Hepatocyte (in vitro differentiated cells): ENCODE measurements around the gene AMFR. TPM values are rescaled to one million over a fixed set of nuclear protein-coding genes. Genes with fewer than 3 reads are reported as not detected.

Experiments used
- DNase-seq: peaks from one replicate; pipeline ENCODE4 v3.0.0-alpha.2; 2016; ENCODE audit warnings: low spot score
- H2AFZ ChIP-seq: fragments of 200-600 bp; sonication (generic); 2 replicates; pipeline ENCODE4 v1.6.0; 2016; ENCODE audit warnings: antibody characterized with exemption, mild to moderate bottlenecking
- H3K27ac ChIP-seq: fragments of 200-600 bp; sonication (generic); 2 replicates; pipeline ENCODE4 v1.5.1; 2016; ENCODE audit warnings: mild to moderate bottlenecking
- H3K27me3 ChIP-seq: fragments of 200-600 bp; sonication (generic); 2 replicates; pipeline ENCODE4 v1.6.1; 2016
- H3K36me3 ChIP-seq: fragments of 200-600 bp; sonication (generic); replicated peaks from 2 replicates; pipeline ENCODE4 v1.5.1; 2016; ENCODE audit warnings: low read depth; ENCODE audit not compliant: insufficient read depth
- H3K4me1 ChIP-seq: fragments of 200-600 bp; sonication (generic); 2 replicates; pipeline ENCODE4 v1.5.1; 2016; ENCODE audit warnings: mild to moderate bottlenecking, moderate library complexity; ENCODE audit not compliant: insufficient read depth
- H3K4me2 ChIP-seq: fragments of 200-600 bp; sonication (generic); 2 replicates; pipeline ENCODE4 v1.6.0; 2016
- H3K4me3 ChIP-seq: fragments of 200-600 bp; sonication (generic); 2 replicates; pipeline ENCODE4 v1.5.1; 2016; ENCODE audit warnings: mild to moderate bottlenecking
- H3K79me2 ChIP-seq: fragments of 200-600 bp; sonication (generic); 2 replicates; pipeline ENCODE4 v1.6.0; 2017; ENCODE audit warnings: mild to moderate bottlenecking
- H3K9me2 ChIP-seq: fragments of 200-600 bp; sonication (generic); replicated peaks from 2 replicates; pipeline ENCODE4 v1.6.0; 2017; ENCODE audit warnings: mild to moderate bottlenecking; ENCODE audit not compliant: insufficient read depth
- H3K9me3 ChIP-seq: fragments of 200-600 bp; sonication (generic); 2 replicates; pipeline ENCODE4 v1.5.1; 2016; ENCODE audit warnings: low read depth, mild to moderate bottlenecking
- H4K20me1 ChIP-seq: fragments of 200-600 bp; sonication (generic); 2 replicates; pipeline ENCODE4 v1.6.0; 2016; ENCODE audit warnings: mild to moderate bottlenecking; ENCODE audit not compliant: insufficient read depth, poor library complexity, severe bottlenecking
- CTCF ChIP-seq: fragments of 200-600 bp; sonication (generic); IDR thresholded peaks from 2 replicates; pipeline ENCODE4 v1.5.1; 2016; ENCODE audit warnings: antibody characterized with exemption, mild to moderate bottlenecking; ENCODE audit not compliant: poor library complexity
- EZH2 ChIP-seq: fragments of 200-600 bp; sonication (generic); IDR thresholded peaks from 2 replicates; pipeline ENCODE4 v1.6.1; 2016; ENCODE audit warnings: antibody characterized with exemption, mild to moderate bottlenecking, borderline replicate concordance
- EZH2phosphoT487 ChIP-seq: fragments of 200-600 bp; sonication (generic); IDR thresholded peaks from one replicate; pipeline ENCODE4 v1.6.1; 2018; ENCODE audit warnings: antibody characterized with exemption, mild to moderate bottlenecking, low read depth, moderate library complexity; ENCODE audit not compliant: unreplicated experiment, severe bottlenecking
- WGBS: methylation state at CpG from one replicate; pipeline ENCODE4 v1.1.6; 2016; ENCODE audit warnings: low lambda C conversion rate; ENCODE audit errors: missing lambda C conversion rate; 5-methylcytosine and 5-hydroxymethylcytosine counted together
- polyA plus RNA-seq: library from polyadenylated mRNA; unstranded; fragments of >200 nt; fragmentation: Nextera tagmentation; extraction: Ambion mirVana; gene quantifications from 2 replicates; pipeline ENCODE4 v1.2.1, GENCODE V29; 2016
- total RNA-seq: library from RNA; depleted of rRNA; stranded (reverse); fragments of >200 nt; gene quantifications from 2 replicates; pipeline ENCODE4 v1.2.3, GENCODE V29; 2014

AMFR gene
- total and polyA plus RNA-seq, 2 experiments from 2014 or later, result 67.2 to 135 TPM

- Histone ChIP-seq H3K27me3 (no peaks in the 10 kb centered on the region), H3K4me3 (peak overlapping the region; percentile 27), H2AFZ (peak overlapping the region; percentile 58), H3K27ac (peak overlapping the region; percentile 84), H3K4me1 (peaks cover 26% of the 10 kb centered on the region), H3K36me3 (no peaks in the 10 kb centered on the region), H3K79me2 (peaks cover 66% of the 10 kb centered on the region), H3K4me2 (peak overlapping the region; percentile 89), H3K9me3 (no peaks in the 10 kb centered on the region), H3K9me2 (no peaks in the 10 kb centered on the region), H4K20me1 (peaks cover 17% of the 10 kb centered on the region)
- peak; percentile 68 for DNase-seq
- 9% methylated on average over 31 of the region's 31 CpGs for WGBS
- no peak for TF ChIP-seq CTCF
- no peak for TF ChIP-seq EZH2
Observed at GRCh38 chr16:56451753-56452689, 26.7 kb upstream of the AMFR start.

GRCh38 chr16:56450986-56451752 lies 25.8 kb upstream of the AMFR start, which contains the start of the genes NUDT21 and OGFOD1:
NUDT21 (minus strand) TSS chr16:56451332; CDS start chr16:56451202, 130 bp downstream.
OGFOD1 (plus strand) TSS chr16:56451554; CDS start chr16:56451613, 59 bp downstream.
- Histone ChIP-seq H3K36me3 (no peaks in the 10 kb centered on the region), H3K27ac (peak within 1 kb of the TSS; percentile 84), H3K4me2 (peak within 1 kb of the TSS; percentile 94), H3K27me3 (no peaks in the 10 kb centered on the region), H3K4me3 (peak within 1 kb of the TSS; percentile 73), H3K79me2 (peaks cover 75% of the 10 kb centered on the region), H3K9me3 (no peaks in the 10 kb centered on the region), H3K4me1 (peaks cover 26% of the 10 kb centered on the region), H3K9me2 (no peaks in the 10 kb centered on the region), H4K20me1 (peaks cover 17% of the 10 kb centered on the region), H2AFZ (peak within 1 kb of the TSS; percentile 73)
- under 1% methylated on average over 55 of the region's 56 CpGs for WGBS
- peak; percentile 98 for DNase-seq
- TF ChIP-seq EZH2 (no peak), EZH2phosphoT487 (no peak), CTCF (no peak)

- Histone ChIP-seq H4K20me1 (peaks cover 17% of the 10 kb centered on the region), H3K4me1 (peaks cover 26% of the 10 kb centered on the region)
- peak; percentile 18 for DNase-seq
Observed at GRCh38 chr16:56450275-56450985, 25.1 kb upstream of the AMFR start.

More at GRCh38 chr16:56450275-56450985, 25.1 kb upstream of the AMFR start:
- Histone ChIP-seq H3K36me3 (no peaks in the 10 kb centered on the region), H3K79me2 (peaks cover 82% of the 10 kb centered on the region), H3K4me2 (peak overlapping the region; percentile 94), H3K27ac (peak overlapping the region; percentile 84), H2AFZ (peak overlapping the region; percentile 73), H3K9me3 (no peaks in the 10 kb centered on the region), H3K9me2 (no peaks in the 10 kb centered on the region), H3K27me3 (no peaks in the 10 kb centered on the region), H3K4me3 (peak overlapping the region; percentile 73)
- WGBS, result 7% methylated on average over 18 of the region's 18 CpGs
- TF ChIP-seq EZH2phosphoT487 (no peak), EZH2 (no peak), CTCF (no peak)
